HS-27A (cell line): ENCODE data around the gene MAFF.

ENCODE experiments used
- DNase-seq: peaks from one replicate; pipeline ENCODE4 v3.0.0-alpha.2; 2012; ENCODE audit warnings: low read depth, missing footprints

The MAFF gene

DNA sequence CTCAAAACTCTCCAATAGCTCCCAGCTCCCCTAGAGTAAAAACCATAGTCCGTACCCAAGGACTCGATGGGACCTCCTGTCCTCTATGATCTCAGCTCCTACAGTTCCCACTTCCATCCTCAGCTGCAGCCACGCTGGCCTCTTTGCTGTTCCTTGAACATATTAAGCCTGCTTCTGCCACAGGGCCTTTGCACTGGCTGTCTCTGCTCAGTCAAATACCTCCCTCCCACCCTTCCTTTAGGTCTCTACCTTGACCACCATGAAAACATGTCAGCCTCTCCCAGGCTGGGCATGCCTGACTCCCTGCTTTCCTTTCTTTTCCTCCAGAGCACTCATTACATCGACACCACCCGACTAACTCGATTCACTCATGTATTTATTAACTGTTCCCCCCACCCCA lies 46.5 kb downstream of the MAFF start:
- no peak for DNase-seq

- DNase-seq: no peak
Measured at GRCh38 chr22:38249301-38249700, 47.5 kb downstream of the MAFF start.

DNA sequence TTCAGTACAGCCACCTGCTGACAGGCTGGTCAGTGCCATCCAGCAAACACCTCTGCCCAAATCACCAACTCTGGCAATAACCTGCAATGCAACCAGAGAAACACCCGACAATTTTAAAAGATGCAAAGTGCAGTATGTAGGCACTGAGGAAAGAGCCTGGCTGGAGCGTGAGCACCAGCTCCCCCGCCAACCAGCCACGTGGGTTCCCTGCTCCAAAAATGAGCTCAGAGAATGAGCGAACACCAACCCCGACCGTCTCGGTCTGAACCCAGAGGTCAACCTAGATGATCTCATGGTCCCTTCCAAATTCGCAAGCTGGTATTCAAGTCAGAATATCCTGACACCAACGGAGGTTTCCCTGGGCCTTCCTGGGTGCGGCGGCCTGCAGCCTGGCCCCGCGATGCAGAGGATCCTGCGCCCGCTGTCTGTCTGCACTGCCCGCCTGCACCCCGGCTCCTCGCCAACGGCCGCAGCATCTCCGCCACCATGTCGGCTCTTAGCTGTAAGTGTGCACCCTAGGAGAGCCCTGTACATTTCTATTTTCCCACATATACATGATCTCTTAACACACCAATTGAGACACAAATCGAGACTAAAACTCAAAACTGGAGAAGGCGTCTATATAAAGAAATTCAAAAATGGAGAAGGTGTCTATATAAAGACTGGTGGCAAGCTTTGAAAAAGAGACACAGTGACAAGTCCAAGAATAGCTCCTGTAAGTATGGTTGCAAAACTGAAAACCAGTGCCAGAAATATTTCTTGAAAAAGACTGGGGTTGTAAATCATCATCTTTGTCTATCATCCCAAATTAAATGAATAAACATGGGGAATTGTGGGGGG lies 48.2 kb downstream of the MAFF start:
- no peak for DNase-seq

DNA sequence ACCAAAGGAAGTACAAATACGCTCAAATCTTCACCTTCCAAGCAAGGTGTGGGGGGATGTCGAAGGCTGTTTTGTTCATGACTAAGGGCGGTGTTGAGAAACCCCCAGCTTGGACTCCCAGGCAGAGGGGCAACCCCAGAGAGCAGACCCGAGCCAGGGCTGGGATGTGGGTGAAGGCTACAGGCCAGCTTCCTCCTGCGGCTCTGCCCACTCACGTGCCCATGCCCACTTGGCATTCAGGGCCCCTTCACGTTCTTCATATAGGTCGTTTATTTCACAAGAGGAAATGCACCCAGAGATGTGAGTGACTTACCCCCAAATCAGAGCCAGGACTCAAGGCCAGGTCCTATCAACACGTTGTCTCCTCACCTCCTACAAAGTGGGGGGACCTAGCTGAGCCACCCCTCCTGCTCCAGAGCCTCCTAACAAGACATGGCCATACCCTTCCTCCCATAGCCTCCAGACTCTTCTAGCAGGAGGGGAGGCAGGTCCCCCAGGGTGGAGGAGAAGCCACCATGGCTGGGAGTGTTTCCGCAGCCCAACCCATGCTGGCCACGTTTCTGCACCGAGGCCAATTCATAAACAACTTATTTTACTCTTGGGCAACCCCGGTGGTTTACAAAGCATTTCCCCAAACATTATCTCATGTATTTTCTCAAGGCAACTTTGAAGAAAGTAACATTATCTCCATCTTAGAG lies 49.0 kb downstream of the MAFF start:
- no peak for DNase-seq

- no peak for DNase-seq
Measured at GRCh38 chr22:38251341-38251692, 49.5 kb downstream of the MAFF start.

GRCh38 chr22:38255697-38256096 lies 53.9 kb downstream of the MAFF start:
- DNase-seq: no peak

GRCh38 chr22:38257181-38257580 lies 55.4 kb downstream of the MAFF start:
- no peak for DNase-seq

GRCh38 chr22:38257650-38258250 lies 56.0 kb downstream of the MAFF start:
- DNase-seq: no peak

DNA sequence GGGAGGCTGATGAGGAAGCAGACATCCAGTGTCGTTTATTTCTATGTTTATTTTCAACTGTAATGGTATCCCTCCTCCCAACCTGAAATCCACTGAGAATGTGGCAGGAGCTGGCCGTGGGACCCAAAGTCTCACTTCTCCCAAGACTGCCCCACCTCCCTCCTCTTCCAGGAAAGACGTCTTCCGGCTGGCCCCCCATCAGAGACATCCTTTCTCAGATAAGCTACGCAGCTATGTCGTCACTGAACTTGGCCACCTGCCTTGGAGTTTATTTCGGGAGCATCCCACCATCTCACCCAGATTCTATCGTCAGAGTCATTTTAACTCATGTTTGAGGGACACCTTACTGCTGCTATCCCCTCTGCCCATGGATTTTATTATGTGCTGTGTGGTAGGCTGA lies 57.1 kb downstream of the MAFF start:
- no peak for DNase-seq

DNA sequence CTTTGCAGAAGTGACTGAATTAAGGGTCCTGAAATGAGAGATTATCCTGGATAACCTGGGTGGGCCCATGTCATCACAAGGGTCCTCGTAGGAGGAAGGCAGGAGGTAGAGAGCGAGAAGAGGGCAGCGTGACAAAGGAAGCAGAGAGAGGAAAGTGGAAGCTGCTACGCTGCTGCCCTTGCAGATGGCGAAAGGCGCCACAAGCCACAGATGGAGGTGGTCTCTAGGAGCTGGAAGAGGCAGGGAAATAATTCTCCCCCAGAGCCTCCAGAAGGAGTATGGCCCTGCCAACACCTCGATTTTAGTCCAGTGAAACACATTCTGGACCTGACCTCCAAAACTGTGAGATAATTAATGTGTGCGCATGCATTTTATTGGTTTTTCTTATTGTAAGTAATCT lies 57.6 kb downstream of the MAFF start:
- DNase-seq: no peak

- no peak for DNase-seq
Measured at GRCh38 chr22:38260761-38261681, 59.2 kb downstream of the MAFF start.

- DNase-seq: no peak
Measured at GRCh38 chr22:38262051-38262795, 60.4 kb downstream of the MAFF start.

GRCh38 chr22:38264322-38264843 lies 62.6 kb downstream of the MAFF start:
- no peak for DNase-seq
